Measurements from ENCODE around the gene DCDC1.
A peak's percentile ranks its signal among the peaks of the same experiment; 100 is the strongest.

The DCDC1 gene

DNA sequence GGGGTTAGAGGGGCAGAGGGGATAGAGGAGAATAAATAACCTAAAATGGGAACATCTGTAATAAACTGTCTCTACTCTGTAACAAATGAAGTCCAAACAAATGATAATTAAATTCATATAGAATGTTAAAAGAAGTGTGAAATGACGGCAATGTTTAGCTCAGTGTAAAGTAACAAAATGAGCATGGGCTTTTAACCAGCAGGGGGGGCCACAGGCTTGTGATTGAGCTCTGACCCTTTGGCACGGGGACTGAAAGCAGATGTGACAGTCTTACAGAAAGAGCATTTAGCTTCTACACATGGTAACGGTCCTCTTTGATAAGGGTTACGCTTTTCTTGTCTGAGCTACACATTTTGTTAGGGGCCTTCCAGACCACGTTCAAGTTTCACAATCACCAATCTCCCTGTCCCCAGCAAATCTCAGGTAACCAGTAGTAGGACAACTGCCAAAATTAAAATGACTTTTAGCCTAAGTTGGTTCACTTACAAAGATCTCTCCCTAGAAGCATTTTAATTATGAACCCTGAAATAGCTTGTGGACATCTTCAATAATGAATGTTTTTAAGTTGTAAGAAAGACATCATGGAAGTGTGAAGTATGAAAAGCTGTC, 262.5 kb downstream of the DCDC1 start:
- DNase-seq (ENCODE audit: low read depth): peak; percentile 7

- DNase-seq (ENCODE audit: low read depth): no peak
These were observed 263.2 kb downstream of the DCDC1 start for GRCh38 chr11:31106326-31106725.

DNA sequence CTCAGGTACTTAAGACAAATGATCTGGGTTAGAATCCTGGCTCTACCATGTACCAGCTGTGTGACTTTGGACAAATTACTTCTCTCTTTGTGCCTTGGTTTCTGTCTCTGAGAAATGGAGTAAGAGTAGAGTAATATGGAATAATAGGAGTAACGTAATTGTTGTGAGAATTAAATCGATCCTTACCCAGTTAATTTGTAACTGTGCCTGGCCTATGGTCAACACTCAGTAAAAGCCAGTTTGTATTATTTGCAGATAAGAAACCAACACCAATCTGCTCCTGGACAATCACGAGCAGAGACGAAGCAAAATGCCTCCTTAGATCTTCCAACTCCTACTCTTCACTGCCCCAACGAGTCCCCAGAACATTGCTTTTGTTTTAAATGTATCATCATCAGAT, 266.7 kb downstream of the DCDC1 start:
- no peak for DNase-seq (ENCODE audit: low read depth)

DNA sequence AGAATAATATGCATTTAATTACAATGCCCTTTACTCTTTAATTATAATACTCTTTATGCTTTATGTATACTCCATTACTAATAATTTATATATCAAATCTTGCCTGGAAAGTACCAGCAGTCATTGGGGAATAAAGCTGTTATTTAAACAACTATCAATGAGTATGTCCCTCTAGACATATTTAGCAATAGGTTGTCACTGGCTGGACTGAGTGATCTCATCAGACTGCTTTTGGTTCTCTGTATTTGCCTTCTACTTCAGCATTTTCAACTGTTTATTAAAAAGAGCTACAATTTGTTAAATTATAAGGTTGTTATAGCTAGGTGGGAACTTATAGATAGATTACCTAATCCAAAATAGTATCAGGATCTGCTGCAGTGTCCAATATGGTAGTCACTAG, 267.2 kb downstream of the DCDC1 start:
- no peak for DNase-seq (ENCODE audit: low read depth)

DNA sequence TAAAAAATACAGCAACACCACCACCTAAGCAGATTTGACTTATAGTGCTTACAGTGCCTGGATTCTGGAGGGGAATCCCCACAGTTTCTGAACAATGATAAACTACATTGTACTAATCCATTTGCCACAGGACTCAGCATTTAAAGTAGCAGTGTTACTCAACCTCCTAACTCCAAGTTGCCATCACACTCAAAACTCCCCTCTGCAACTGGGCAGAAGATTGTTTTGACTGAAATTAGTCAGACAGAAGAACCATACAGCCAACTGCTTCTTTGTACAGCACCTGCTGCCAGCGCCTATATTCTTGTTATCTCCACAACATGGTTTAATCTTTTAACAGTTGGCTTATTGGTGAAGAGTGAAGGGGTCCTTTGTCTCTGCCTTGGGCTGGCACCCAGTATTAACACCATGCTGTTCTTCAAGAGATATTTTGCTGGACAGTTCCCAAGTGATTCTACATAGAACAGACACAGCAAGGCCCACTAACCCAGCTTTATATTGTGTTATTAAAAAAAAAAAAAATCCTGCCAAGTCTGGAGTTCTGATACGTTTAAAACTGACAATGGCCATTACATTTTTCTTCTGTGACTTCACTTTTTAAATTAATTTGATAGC, 273.2 kb downstream of the DCDC1 start:
- no peak for DNase-seq (ENCODE audit: low read depth)

DNA sequence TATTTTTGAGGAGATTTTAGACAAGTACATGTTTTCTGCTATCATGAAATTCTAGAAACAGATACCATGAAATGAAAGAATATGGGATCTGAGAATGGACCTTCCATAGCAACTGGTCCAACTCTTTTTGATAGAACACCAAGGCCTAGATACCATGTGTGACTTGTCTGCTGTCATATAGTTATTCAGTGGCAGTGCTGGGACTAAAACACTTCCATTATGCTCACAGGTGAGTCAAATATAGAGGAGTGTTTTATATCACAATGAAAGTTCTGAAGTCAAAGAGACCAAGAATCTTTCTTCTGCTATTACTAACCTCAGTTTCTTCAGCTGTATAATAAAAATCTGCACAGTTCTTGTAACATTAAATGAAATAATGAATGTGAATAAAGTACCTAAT, 276.9 kb downstream of the DCDC1 start:
- DNase-seq (ENCODE audit: low read depth): no peak

DNA sequence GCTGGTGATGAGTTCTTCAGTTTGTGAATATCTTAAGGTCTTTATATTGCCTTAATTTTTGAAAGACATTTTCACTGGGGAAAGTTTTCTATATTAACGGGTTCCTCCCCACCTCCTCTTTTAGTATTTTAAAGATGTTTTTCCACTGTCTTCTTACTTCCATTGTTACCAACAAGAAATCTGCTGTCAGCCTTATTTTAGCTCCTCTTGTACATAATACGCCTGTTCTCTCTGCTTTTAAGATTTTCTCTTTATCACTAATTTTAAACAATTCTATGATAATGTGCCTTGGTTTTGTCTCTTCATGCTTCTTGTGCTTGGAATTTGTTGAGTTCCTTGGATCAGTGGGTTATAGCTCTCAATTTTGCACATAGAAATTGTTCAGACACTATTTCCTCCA, 280.4 kb downstream of the DCDC1 start:
- no peak for DNase-seq (ENCODE audit: low read depth)

DNA sequence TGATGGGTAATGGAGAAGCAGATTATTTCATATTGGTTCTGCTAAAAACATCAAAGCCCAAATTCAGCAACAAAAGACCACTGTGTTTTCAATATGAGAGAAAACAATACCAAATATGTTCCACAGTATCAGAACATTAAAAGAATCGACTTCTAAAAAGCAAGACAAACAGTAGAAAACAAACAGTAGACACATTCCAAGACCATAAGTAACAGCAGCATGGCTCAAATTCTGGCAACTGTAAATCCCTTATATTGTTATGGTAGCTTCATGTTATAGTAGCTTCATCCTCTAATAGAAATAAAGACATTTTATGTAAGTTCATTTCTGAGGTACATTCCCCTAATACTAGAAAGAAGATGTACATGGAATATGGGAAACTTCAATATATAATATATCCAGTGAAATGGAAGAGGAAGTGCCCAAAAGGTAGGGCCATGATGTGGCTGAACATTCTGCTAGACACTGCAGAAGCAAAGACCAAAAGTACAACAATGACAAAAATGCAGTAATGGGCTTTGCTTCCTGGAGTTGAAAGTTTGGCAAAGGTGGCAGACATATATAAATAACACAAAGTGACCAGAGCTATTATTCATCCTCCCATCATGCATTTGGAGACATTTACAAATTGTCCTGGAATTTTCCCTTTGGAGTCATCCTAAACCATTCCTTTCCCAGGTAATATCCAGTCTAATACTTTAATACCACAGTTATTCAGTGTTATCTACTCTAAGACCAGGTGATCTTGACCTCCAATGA, 299.9 kb downstream of the DCDC1 start:
- no peak for DNase-seq (ENCODE audit: low read depth)

DNA sequence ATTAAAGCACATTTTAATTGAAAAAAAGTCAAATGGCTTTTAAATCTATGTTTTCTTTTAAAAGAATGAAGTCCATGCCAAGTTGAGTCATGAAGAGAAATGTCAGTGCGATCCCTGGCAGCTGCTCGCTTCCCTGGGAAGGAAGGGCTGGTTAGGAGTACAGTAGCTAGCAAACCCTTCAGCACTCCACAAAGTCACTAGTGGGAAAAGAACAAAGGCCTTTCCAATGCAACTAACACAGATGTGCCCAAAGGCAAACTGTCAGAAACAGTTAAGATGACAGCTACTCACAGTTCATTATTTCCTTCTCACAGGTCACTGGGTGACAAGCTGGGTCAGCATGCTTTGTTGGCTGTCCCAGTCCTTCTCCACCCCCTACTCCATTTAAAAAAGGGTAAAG, 308.7 kb downstream of the DCDC1 start:
- no peak for DNase-seq (ENCODE audit: low read depth)

- DNase-seq (ENCODE audit: low read depth): no peak
These were observed 310.0 kb downstream of the DCDC1 start for GRCh38 chr11:31059529-31059928.

GRCh38 chr11:31050061-31050765, 319.3 kb downstream of the DCDC1 start:
- no peak for DNase-seq (ENCODE audit: low read depth)

DNA sequence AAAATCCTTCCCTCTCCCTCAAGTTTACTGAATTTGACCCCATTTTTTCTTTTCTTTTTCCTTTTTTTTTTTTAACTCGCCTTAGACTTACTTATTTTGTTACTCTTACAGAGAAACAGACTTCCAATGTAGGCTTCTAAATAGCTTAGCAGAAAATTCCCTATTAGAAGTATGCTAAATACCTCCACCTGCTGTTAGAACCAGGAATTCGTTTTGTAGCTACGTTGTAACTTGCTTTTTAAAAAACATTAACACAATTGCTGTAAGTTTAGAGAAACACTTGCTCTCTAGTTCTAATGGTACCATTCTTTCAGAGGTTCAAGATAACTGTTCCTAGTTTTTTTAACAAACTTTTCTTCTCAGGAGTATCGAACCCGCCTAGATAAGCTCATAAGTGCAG, 324.2 kb downstream of the DCDC1 start:
- DNase-seq (ENCODE audit: low read depth): no peak

- DNase-seq (ENCODE audit: low read depth): no peak
These were observed 339.3 kb downstream of the DCDC1 start for GRCh38 chr11:31030138-31030792.

DNA sequence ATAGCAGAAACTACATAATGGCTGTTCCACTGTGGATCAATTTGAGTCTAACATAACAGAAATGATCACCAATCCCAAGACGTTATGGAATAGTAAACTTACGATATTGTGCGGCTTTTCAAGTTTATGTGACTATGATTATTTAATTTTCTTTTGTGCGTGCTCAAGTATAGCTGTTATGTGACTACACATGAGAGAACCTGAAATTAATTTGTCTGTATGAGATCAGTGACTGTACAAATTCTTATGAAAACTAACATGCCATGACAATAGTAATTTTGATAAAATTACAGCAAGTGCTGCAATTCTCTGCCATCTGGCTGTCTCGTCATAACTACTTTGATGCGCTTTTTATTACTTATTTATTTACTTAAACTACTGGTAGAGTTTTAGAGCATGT, 343.2 kb downstream of the DCDC1 start:
- no peak for DNase-seq (ENCODE audit: low read depth)

DNA sequence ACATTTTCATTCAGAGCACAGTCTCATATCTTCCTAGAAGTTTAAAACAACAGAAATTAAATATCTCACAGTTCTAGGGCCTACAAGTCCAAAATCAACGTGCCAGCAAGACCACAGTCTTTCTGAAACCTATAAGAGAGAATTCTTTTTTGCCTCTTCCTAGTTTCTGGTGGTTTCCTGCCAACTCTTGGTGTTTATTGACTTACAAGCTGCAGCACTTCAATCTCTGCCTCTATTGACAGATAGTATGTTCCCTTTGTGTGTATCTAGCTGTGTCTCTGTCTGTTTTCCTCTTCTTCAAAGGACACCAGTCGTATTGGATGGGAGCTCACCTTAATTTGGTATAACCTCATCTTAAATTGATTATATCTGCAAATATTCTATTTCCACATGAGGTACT, 347.5 kb downstream of the DCDC1 start:
- no peak for DNase-seq (ENCODE audit: low read depth)

DNA sequence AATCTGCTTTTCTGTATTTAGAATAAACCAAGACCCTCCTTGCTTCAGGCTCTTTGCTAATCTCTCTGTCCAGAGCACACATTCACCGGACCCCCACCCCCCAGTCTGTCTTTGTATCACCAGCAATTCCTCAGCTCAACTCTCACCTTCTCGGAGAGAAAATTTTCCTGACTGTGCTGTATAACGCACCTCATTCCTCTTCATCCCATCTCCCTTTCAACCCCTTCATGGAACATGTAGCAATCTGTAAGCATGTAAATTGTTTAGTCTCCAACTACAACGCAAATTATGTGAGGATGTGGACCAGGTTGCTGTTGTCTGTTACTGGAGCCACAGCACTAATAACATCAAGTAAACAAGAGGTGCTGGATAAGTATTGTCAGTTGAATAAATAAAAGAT, 349.8 kb downstream of the DCDC1 start:
- no peak for DNase-seq (ENCODE audit: low read depth)

GRCh38 chr11:31005202-31005601, 364.3 kb downstream of the DCDC1 start:
- DNase-seq (ENCODE audit: low read depth): no peak

GRCh38 chr11:31001427-31001826, 368.1 kb downstream of the DCDC1 start:
- no peak for DNase-seq (ENCODE audit: low read depth)

GRCh38 chr11:31000381-31000780, 369.2 kb downstream of the DCDC1 start:
- DNase-seq (ENCODE audit: low read depth): no peak

- no peak for DNase-seq (ENCODE audit: low read depth)
These were observed 377.1 kb downstream of the DCDC1 start for GRCh38 chr11:30992513-30992849.

DNA sequence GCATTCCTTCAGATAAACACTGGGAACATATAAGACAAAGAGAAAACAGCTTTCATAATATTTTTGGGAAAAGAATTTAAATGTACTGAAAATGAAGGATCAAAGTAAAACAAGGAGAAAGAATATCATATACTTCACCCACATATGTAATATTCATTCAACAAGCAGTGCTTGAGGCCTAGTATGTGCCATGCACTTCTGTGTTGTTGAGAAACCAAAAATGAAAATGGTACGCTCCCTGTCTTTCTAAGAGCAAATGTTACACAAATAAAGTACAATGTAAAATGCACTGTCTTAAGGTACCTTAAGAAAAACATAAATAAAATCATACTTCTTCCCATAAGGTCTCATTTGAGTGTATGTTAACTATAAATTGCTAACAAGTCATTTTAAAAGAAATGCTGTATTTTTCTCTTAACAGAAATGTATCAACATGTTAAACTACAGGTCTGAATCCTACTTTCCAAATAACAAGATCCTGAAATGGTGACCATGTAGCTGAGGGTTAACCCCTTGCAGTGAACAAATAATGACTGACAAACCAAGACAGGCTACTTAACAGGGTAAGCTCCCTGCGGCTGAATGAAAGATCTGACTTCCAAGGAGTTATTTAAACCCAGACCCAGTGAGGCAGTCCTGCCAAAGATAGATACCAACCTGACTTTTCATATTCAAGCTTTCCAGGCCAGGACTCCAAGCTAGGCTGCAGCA, 377.6 kb downstream of the DCDC1 start:
- DNase-seq (ENCODE audit: low read depth): no peak

- no peak for DNase-seq (ENCODE audit: low read depth)
These were observed 378.2 kb downstream of the DCDC1 start for GRCh38 chr11:30991376-30991775.
